ENCODE data around the gene BABAM2.

- TF ChIP-seq CTCF (IDR thresholded peaks at IDR 0.05) (no peak), POLR2AphosphoS5 (IDR thresholded peaks at IDR 0.05; ENCODE audit: insufficient read depth in 1 of 2, low read depth in 1 of 2) (no peak), POLR2A (IDR thresholded peaks at IDR 0.05) (no peak)
These were observed 392.5 kb downstream of the BABAM2 start for GRCh38 chr2:28282861-28283646.

Measured in vagina (tissue), 2 donors.